ENCODE results near the gene VENTX. TPM values are rescaled to one million over a fixed set of nuclear protein-coding genes. Genes with fewer than 3 reads are reported as not detected.

VENTX gene
- total RNA-seq, 1 donor from 2014 or later: not detected

GRCh38 chr10:133248334-133248715, 10.7 kb downstream of the VENTX start:
- Histone ChIP-seq H3K4me1 (peaks cover 17% of the 10 kb centered on the region), H2AFZ (replicated peaks) (no peak overlapping the region), H3K4me3 (no peak overlapping the region), H3K9ac (no peak overlapping the region), H3K79me2 (ENCODE audit: low read depth) (no peaks in the 10 kb centered on the region), H3K27ac (no peak overlapping the region), H3K9me3 (ENCODE audit: low read depth) (no peaks in the 10 kb centered on the region), H3K4me2 (no peak overlapping the region), H3K36me3 (no peaks in the 10 kb centered on the region), H4K20me1 (ENCODE audit: low read depth) (no peaks in the 10 kb centered on the region), H3F3A (ENCODE audit: low read depth) (no peaks in the 10 kb centered on the region), H3K27me3 (no peaks in the 10 kb centered on the region)
- H3K27ac Mint-ChIP-seq: no peak overlapping the region
- peaks cover 19% of the 10 kb centered on the region for H3K4me1 Mint-ChIP-seq
- TF ChIP-seq EZH2 (IDR thresholded peaks at IDR 0.05) (no peak), EZH2phosphoT487 (IDR thresholded peaks at IDR 0.05) (no peak), CTCF (IDR thresholded peaks at IDR 0.05) (no peak)
- no peaks in the 10 kb centered on the region for H3K9me3 Mint-ChIP-seq
- no peak overlapping the region for H3K4me3 Mint-ChIP-seq
- no peak for DNase-seq (ENCODE audit: low spot score)
- H3K36me3 Mint-ChIP-seq: no peaks in the 10 kb centered on the region
- peaks cover 9% of the 10 kb centered on the region for H3K27me3 Mint-ChIP-seq (ENCODE audit: insufficient read depth, low read depth)

GRCh38 chr10:133249094-133249780, 11.6 kb downstream of the VENTX start:
- peaks cover 19% of the 10 kb centered on the region for H3K4me1 Mint-ChIP-seq
- H2AFZ ChIP-seq (replicated peaks): no peak overlapping the region
- H3K36me3 Mint-ChIP-seq: no peaks in the 10 kb centered on the region
- no peaks in the 10 kb centered on the region for H3K36me3 ChIP-seq
- H3K27ac Mint-ChIP-seq: peak overlapping the region; percentile 64
- H3K27me3 ChIP-seq: no peaks in the 10 kb centered on the region
- no peak overlapping the region for H3K4me2 ChIP-seq
- no peaks in the 10 kb centered on the region for H3F3A ChIP-seq (ENCODE audit: low read depth)
- H3K27me3 Mint-ChIP-seq (ENCODE audit: insufficient read depth, low read depth): peaks cover 7% of the 10 kb centered on the region
- no peaks in the 10 kb centered on the region for H4K20me1 ChIP-seq (ENCODE audit: low read depth)
- H3K79me2 ChIP-seq (ENCODE audit: low read depth): no peaks in the 10 kb centered on the region
- peaks cover 15% of the 10 kb centered on the region for H3K4me1 ChIP-seq
- no peak overlapping the region for H3K4me3 ChIP-seq
- H3K9me3 ChIP-seq (ENCODE audit: low read depth): no peaks in the 10 kb centered on the region
- DNase-seq (ENCODE audit: low spot score): no peak
- no peak overlapping the region for H3K4me3 Mint-ChIP-seq
- TF ChIP-seq EZH2phosphoT487 (IDR thresholded peaks at IDR 0.05): no peak
- no peak for TF ChIP-seq EZH2 (IDR thresholded peaks at IDR 0.05)
- no peak for TF ChIP-seq CTCF (IDR thresholded peaks at IDR 0.05)
- H3K9me3 Mint-ChIP-seq: no peaks in the 10 kb centered on the region
- no peak overlapping the region for H3K9ac ChIP-seq
- no peak overlapping the region for H3K27ac ChIP-seq

GRCh38 chr10:133249975-133250754, 12.5 kb downstream of the VENTX start:
- peak overlapping the region; percentile 24 for H3K27ac Mint-ChIP-seq
- Histone ChIP-seq H3K27me3 (no peaks in the 10 kb centered on the region), H3K4me2 (no peak overlapping the region), H3F3A (ENCODE audit: low read depth) (no peaks in the 10 kb centered on the region), H3K27ac (no peak overlapping the region), H2AFZ (replicated peaks) (no peak overlapping the region), H3K9me3 (ENCODE audit: low read depth) (no peaks in the 10 kb centered on the region), H3K4me3 (no peak overlapping the region), H3K4me1 (peaks cover 18% of the 10 kb centered on the region), H3K9ac (no peak overlapping the region), H4K20me1 (ENCODE audit: low read depth) (no peaks in the 10 kb centered on the region), H3K36me3 (no peaks in the 10 kb centered on the region), H3K79me2 (ENCODE audit: low read depth) (no peaks in the 10 kb centered on the region)
- no peak for DNase-seq (ENCODE audit: low spot score)
- H3K27me3 Mint-ChIP-seq (ENCODE audit: insufficient read depth, low read depth): peaks cover 7% of the 10 kb centered on the region
- H3K36me3 Mint-ChIP-seq: no peaks in the 10 kb centered on the region
- peaks cover 24% of the 10 kb centered on the region for H3K4me1 Mint-ChIP-seq
- no peak overlapping the region for H3K4me3 Mint-ChIP-seq
- no peaks in the 10 kb centered on the region for H3K9me3 Mint-ChIP-seq
- no peak for TF ChIP-seq CTCF (IDR thresholded peaks at IDR 0.05)
- no peak for TF ChIP-seq EZH2phosphoT487 (IDR thresholded peaks at IDR 0.05)
- TF ChIP-seq EZH2 (IDR thresholded peaks at IDR 0.05): no peak

Data from neural progenitor cell (in vitro differentiated cells).